WTC11 (cell line): ENCODE data around the gene NAV2.

ENCODE experiments used
- AFF4 ChIP-seq: sonication (generic); formaldehyde crosslinking; IDR thresholded peaks from 2 replicates; pipeline ENCODE4 v1.8.1; 2023; ENCODE audit warnings: mild to moderate bottlenecking, missing genetic modification reagents, borderline replicate concordance
- CREB1 ChIP-seq: sonication (generic); formaldehyde crosslinking; IDR thresholded peaks from 2 replicates; pipeline ENCODE4 v1.8.0; 2023; ENCODE audit warnings: mild to moderate bottlenecking, missing genetic modification reagents
- CTCF ChIP-seq: fragments of 200-600 bp; IDR thresholded peaks from 2 replicates; pipeline ENCODE4 v1.8.0; 2022; ENCODE audit warnings: antibody characterized with exemption
- ERG ChIP-seq: fragments of 250-450 bp; sonication (Bioruptor Pico); IDR thresholded peaks from 2 replicates; pipeline ENCODE4 v1.8.0; 2021; ENCODE audit warnings: mild to moderate bottlenecking
- FOXP4 ChIP-seq: sonication (generic); formaldehyde crosslinking; IDR thresholded peaks from 2 replicates; pipeline ENCODE4 v1.8.0; 2022; ENCODE audit warnings: mild to moderate bottlenecking, missing genetic modification reagents
- NFYB ChIP-seq: sonication (generic); formaldehyde crosslinking; conservative IDR thresholded peaks from 2 replicates; pipeline ENCODE4 v1.8.0; 2022; ENCODE audit warnings: low read depth, missing genetic modification reagents

GRCh38 chr11:19669511-19669910, 43.1 kb upstream of the NAV2 start:
- TF ChIP-seq AFF4 (CRISPR knock-in tag) (no peak), NFYB (CRISPR knock-in tag) (no peak), CREB1 (CRISPR knock-in tag) (no peak), ERG (CRISPR knock-in tag) (no peak), CTCF (no peak), FOXP4 (CRISPR knock-in tag) (no peak)
